ENCODE measurements around the gene NFKB2. TPM values are rescaled to one million over a fixed set of nuclear protein-coding genes. Genes with fewer than 3 reads are reported as not detected.

Gene NFKB2
- total RNA-seq, 1 donor from 2014 or later = 30.9 TPM

- Histone ChIP-seq H3K4me3 (no peak overlapping the region), H3K27ac (no peak overlapping the region), H3K36me3 (peaks cover 6% of the 10 kb centered on the region), H3K4me1 (peaks cover 25% of the 10 kb centered on the region), H3K9me3 (no peaks in the 10 kb centered on the region), H3K27me3 (ENCODE audit: low read depth) (no peaks in the 10 kb centered on the region)
- DNase-seq (no peak), ATAC-seq (no peak)
- no peak for TF ChIP-seq CTCF (IDR thresholded peaks at IDR 0.05)
- intact Hi-C loops (cut with DNase I) = no loop called here
Observed at GRCh38 chr10:102429468-102429867, 34.0 kb downstream of the NFKB2 start.

- Histone ChIP-seq H3K4me3 (peak overlapping the region; percentile 96), H3K9me3 (no peaks in the 10 kb centered on the region), H3K4me1 (peaks cover 38% of the 10 kb centered on the region), H3K27me3 (ENCODE audit: low read depth) (no peaks in the 10 kb centered on the region), H3K27ac (peak overlapping the region; percentile 86), H3K36me3 (no peaks in the 10 kb centered on the region)
- intact Hi-C loops (cut with DNase I) = no loop called here
- no peak for TF ChIP-seq CTCF (IDR thresholded peaks at IDR 0.05)
- peak in 1 of 2 donors; percentile 1 for ATAC-seq
- DNase-seq = no peak
Observed at GRCh38 chr10:102431452-102432124, 36.1 kb downstream of the NFKB2 start.

- DNase-seq (peak; percentile 97), ATAC-seq (peak; percentile 95)
- H3K36me3 ChIP-seq = no peaks in the 10 kb centered on the region
- no peak for TF ChIP-seq CTCF (IDR thresholded peaks at IDR 0.05)
- peaks cover 45% of the 10 kb centered on the region for H3K4me1 ChIP-seq
- intact Hi-C loops (cut with DNase I) = no loop called here
- no peaks in the 10 kb centered on the region for H3K27me3 ChIP-seq (ENCODE audit: low read depth)
- no peaks in the 10 kb centered on the region for H3K9me3 ChIP-seq
- peak within 1 kb of the TSS; percentile 96 for H3K4me3 ChIP-seq
- peak within 1 kb of the TSS; percentile 86 for H3K27ac ChIP-seq
Observed at GRCh38 chr10:102432162-102432950, 36.9 kb downstream of the NFKB2 start, which contains the start of gene CUEDC2. Gene CUEDC2 (minus strand): TSS chr10:102432574. CDS start chr10:102425188, 7,386 bp downstream.

GRCh38 chr10:102433619-102434046 is 38.1 kb downstream of the NFKB2 start:
- Histone ChIP-seq H3K4me3 (no peak overlapping the region), H3K4me1 (peaks cover 57% of the 10 kb centered on the region), H3K9me3 (no peaks in the 10 kb centered on the region), H3K27ac (no peak overlapping the region), H3K27me3 (ENCODE audit: low read depth) (no peaks in the 10 kb centered on the region), H3K36me3 (no peaks in the 10 kb centered on the region)
- no peak for TF ChIP-seq CTCF (IDR thresholded peaks at IDR 0.05)
- intact Hi-C loops (cut with DNase I) = no loop called here
- ATAC-seq = no peak
- DNase-seq = peak; percentile 49

- ATAC-seq (peak; percentile 5 to 31), DNase-seq (no peak)
- no peaks in the 10 kb centered on the region for H3K36me3 ChIP-seq
- no peak for TF ChIP-seq CTCF (IDR thresholded peaks at IDR 0.05)
- H3K9me3 ChIP-seq = no peaks in the 10 kb centered on the region
- intact Hi-C loops (cut with DNase I) = no loop called here
- H3K27me3 ChIP-seq (ENCODE audit: low read depth) = no peaks in the 10 kb centered on the region
- peaks cover 57% of the 10 kb centered on the region for H3K4me1 ChIP-seq
- H3K4me3 ChIP-seq = peak overlapping the region; percentile 52
- peak overlapping the region; percentile 72 for H3K27ac ChIP-seq
Observed at GRCh38 chr10:102434394-102435132, 39.1 kb downstream of the NFKB2 start.
